HG03378 (cell line): Measurements from ENCODE around the gene SLC24A3.

Experiments used
- ATAC-seq: cut with Tn5 transposase; IDR thresholded peaks from one replicate; pipeline ENCODE4 v1.9.1; 2021; ENCODE audit warnings: mild to moderate bottlenecking, moderate library complexity; ENCODE audit not compliant: unreplicated experiment

Gene SLC24A3

DNA sequence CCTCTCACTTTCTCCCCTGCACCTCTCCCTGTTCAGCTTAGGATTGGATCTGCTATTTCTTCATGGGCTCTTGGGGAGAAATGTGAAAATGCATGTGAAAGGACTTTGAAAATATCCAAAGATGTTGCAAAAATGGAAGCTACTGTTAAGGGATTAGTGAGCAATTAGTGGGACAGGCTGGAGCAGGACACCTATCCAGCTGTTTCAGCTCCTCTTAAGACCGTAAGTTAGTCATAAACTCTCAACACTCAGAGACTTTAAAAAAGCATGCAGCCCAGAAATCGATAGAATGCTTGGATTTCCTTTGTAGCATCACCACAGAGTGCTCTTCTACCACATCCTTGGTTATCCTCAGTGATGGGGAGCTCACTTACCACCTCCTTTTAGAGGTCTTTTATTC lies 88.7 kb downstream of the SLC24A3 start:
- ATAC-seq: no peak

- ATAC-seq: no peak
Observed at GRCh38 chr20:19301843-19302242, 89.4 kb downstream of the SLC24A3 start.

DNA sequence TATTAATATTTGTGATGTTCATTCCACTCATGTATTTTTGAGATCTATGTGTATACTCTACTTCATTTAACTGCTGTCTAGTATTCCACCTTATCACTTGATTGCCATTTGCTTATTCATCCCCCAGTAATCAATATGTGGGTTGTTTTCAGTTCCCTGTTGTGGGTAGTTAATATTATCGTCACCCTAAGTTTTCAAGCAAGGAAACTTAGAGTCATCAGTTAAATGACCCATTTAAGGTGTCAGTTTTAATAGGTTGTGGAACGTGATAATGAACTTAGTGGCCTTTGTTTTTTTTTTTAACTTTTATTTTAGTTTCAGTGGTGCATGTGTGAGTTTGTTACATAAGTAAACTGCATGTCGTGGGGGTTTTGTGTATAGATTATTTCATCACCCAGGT lies 90.3 kb downstream of the SLC24A3 start:
- no peak for ATAC-seq

GRCh38 chr20:19304389-19304788 lies 91.9 kb downstream of the SLC24A3 start:
- ATAC-seq: no peak

DNA sequence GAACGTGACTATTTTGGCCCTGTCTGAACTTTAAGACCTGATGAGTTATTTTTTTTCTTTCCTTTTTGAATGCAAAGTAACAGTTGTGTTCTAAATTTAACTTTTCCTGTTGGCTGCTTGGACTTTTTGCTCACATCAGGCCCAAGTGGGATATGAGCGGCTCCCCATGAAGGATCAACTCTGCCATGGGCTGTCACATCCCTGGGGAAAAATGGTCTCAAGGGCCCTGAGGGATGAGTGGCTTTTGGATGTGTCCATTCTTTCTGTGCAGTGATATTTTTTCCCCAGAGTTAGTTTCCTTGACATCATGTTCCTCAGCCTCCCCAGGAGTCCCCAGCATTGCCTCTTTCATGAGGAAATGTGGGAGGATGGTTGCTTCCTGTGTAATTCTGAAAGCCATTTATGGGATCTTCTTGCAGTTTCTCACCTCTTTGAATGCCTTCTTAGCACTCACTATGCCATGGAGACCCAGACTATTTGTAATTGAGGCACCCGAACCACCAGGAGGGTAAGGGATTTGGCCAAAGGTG lies 92.5 kb downstream of the SLC24A3 start:
- no peak for ATAC-seq

DNA sequence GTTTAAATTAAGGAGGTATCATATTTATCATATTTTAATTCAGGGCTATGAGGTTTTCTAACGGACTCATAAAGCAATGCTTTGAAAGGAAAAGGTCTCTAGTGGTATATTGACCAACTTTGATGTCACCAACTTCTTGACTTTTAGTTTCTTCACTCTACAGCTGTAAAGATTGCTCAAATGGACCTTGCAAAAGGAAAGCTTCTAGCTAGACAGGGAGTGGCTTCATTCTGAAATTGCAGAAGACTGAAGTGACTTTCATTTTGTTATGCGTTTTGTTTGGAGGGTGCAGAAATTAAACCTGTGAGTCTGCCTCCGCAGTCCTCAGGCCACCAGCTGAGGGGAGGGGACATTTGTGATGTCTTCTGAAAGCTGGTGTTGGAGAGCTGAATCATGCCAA lies 95.7 kb downstream of the SLC24A3 start:
- ATAC-seq: no peak

DNA sequence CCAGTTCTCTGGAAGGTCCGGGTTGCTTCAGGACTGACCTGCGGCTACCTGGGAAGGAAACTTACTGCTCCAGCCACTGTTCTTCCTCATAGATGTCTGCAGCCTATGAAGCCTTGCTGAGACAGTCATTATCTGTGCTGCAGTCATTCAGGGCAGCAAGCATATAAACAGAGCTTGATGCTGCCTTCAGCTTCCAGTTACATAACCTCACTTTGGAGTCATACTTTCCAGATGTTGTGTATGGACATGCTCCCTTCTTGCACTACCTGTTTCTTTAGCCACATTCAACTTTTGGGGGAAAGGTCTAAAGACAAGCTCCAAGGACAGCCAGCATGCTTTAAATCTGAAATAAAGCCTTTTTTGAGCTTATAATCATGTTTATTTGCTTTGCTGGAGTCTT lies 98.1 kb downstream of the SLC24A3 start:
- ATAC-seq: no peak

DNA sequence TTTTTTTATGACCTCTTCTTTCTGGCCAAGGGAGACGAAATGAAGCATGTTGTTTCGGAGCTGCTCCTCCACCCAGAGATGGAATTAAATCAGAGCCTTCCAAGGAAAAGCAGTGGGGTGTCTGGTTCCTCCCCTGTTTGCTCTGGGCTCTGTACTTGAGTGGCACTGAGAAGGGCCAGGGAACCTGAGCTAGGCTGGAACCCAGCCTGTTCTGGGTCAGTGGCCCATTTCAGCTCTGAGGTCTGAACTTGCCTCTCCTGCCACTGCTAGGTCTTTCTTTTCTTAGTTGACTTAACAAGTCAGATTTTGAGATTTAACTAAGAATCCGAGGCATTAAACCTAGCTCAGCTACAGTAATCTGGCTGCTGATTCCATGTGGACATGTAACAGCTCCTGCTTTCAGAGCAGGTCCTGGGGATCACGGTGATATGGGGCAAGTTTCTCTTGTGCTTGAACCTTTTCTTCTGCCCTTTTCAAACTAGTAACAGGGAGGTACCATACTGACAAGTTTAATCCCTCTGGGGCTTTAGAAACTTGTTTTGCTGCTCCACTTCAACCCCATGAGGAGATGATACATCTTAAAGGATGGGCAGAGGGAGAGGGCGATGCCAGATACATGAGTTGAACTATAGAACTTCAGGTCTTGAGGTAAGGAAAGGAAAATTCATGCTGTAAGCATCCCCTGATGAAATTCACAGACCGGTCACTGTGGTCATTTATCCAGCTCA lies 101.1 kb downstream of the SLC24A3 start:
- ATAC-seq: no peak

DNA sequence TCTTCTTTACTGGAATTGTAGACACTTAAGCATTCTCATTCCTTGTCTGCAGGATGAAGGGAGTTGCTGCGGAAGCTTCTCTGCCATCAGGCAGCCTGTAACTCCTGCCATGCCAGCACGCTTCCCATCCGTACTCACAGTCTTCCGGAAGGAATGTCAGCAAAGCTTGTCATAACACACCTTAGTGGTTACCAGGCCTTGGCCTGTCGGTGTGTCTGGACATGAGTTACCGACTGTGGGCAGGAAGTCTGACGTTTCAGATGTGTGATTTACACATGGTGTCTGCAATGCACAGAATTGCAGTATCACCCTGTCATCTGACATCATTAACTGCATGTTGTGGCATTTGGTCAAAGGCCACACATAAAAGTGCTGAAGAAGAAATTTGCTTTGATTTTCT lies 102.2 kb downstream of the SLC24A3 start:
- ATAC-seq: no peak

GRCh38 chr20:19317237-19318069 lies 105.0 kb downstream of the SLC24A3 start:
- no peak for ATAC-seq

DNA sequence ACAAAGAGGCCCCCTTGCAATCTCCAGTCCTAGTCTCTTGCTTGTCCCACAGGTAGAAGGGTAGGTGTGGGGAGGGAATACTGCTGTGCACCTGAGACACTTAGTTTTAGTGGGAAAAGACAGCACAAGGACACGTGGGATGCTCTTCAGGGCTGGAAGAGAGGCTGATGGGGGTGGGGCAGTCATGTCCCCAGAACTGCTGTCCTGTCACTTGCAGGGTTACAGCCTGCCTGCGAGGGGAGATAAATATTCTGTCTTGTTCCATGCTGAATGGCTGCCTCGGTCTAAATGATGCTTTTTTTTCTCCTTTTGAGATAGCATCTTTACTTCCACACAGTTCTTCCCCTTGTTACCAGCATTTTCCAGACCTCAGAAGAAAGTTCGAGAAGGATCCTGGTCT lies 106.2 kb downstream of the SLC24A3 start:
- no peak for ATAC-seq

DNA sequence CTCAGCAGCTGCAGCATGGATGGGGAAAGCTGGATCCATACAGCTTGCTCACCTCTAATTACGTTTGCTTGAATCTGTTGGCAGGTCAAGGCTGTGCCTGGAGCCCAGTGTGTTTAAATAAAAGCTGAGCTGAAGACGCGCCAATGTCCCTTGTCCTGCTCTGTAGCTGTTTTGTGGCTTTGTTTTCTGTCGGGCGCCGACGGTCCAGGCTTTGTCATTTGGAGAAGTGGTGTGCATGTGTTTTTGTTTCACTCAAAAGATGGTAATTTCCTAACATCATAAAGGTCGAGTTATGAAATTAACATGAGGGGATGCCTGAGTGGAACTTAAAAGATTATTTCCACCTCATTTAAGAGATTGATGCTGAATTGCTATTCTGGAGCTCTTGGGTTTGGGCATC lies 107.6 kb downstream of the SLC24A3 start:
- ATAC-seq: no peak

DNA sequence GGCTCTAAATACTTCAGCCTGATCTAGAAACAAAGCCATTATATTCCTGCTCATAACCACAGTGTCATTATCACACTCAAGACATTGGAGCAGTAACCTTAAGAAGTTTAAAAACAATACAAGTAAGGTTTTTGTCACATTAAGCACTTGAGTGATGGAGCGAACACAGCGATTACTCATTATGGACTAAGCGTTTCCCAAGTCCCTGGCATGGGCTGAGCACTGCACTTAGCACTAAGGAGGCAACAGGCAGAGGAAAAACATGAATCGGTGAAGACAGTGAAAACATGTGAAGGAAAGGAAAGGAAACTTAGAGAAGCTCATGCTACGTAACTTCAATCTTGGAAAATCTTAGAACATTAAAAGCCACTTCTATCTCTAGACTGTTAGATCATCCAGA lies 108.7 kb downstream of the SLC24A3 start:
- no peak for ATAC-seq

DNA sequence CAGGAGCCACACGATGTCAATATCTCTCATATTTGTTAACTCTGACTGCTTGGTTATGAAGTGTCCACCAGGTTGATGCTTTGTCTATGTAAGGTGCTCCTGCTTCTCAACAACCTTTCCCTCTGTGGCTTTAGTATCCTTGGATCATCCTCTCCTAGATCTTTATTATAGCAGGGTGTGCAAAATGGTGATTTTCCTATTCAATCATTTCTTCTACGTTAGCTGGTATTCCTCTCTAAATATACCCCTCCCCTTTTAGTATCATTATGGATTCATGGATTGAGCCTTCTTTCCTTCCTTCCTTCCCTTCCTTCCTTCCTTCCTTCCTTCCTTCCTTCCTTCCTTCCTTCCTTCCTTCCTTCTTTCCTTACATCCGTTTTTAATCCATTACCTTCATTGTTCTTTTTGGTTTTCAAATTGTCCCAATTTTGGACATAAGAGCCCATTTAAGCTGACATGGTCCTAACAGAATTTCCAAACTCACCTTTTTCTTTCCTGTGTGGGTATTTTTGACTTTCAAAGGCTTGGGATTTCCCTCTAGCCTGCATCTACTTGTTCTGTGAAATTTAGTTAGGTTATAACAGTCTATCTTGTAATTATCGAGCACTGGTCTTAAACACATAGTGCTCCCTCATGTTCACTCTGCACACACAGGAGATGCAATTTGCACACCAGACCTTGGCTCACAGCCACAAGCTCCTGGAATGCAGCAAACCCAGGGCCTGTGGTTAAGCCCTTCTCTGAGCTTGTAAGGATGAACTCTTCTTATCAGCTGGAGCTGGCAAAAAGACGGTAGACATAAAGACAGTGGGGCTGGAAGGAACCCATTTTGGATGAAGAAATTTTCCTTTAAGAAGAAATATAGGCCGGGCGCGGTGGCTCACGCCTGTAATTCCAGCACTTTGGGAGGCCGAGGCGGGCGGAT lies 109.9 kb downstream of the SLC24A3 start:
- ATAC-seq: no peak

GRCh38 chr20:19327401-19327800 lies 115.0 kb downstream of the SLC24A3 start:
- ATAC-seq: no peak

DNA sequence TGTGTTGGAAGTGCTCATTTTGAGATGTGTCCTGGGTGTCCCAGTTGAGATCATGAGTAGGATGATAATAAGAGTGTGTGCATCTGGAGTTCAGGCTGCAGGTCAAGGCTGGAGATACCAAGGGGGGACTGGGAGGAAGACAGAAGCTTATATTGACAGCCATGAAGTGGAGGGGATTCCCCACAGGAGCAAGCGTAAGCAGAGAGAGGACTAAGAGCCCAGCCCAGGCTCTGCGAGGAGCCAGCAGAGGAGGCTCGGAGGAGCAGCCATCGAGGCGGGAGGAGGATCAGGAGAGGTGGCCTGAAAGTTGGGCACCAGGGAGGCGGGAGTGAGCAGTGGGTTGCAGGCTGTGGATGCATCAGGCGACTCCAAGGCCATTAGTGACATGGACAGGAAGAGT lies 116.2 kb downstream of the SLC24A3 start:
- no peak for ATAC-seq

DNA sequence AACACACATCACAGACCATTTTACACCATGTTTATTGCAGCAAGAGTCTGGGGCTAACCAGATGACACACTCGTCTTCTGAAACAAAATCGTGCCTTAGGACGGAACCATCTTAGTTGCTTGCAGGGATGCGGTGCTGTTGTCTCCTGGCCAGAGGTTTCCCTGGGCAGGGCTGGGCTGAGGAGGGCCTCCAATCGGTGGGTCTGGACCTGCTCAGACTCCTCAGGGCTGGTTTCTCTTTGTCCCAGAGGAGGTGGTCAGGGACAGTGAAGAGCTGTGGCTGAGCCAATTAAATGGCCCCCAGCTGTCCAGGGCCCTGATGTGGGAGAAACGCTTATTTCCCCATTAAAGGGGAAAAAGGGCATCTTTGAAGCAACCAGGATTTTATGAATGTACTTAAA lies 117.6 kb downstream of the SLC24A3 start:
- no peak for ATAC-seq

GRCh38 chr20:19330731-19331130 lies 118.3 kb downstream of the SLC24A3 start:
- no peak for ATAC-seq

DNA sequence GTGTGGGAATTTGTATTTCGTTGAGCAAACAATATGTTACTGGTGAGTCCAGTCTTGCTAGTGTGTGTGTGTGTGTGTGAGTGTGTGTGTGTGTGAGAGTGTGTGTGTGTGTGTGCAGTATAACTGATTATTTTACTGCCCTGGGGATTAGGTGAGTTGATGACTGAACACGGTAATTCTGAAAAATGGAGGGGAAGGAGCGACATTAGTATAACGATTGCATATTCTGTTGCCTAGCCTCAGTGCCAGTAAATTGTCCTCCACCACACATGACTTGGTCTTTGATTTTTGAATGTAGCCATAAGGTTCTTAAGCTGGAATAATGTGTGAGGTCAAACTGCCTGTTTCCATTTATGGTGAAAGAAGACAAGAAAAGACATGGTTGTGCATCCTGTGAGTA lies 121.1 kb downstream of the SLC24A3 start:
- no peak for ATAC-seq

GRCh38 chr20:19335341-19335740 lies 122.9 kb downstream of the SLC24A3 start:
- no peak for ATAC-seq

DNA sequence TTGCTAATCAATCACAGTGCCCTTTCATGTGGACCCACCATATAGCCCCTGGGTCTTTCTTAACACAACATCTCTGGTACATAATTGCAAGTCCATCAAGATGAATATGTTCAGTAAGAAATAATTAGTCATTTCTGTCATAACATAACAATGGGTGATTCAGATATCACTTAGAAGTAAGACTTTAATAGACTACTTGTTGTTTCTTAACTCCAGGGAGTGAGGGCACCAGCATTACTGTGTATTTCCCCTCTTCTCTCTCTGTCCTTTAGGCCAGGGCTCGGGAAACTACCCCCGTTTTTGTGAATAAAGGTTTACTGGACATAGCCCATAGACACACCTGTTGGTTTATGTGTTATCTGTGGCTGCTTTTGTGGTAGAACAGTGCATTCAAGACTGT lies 123.5 kb downstream of the SLC24A3 start:
- ATAC-seq: no peak
